Epithelial cell of proximal tubule (primary cell): Measurements from ENCODE around the gene MFN2. TPM values are rescaled to one million over a fixed set of nuclear protein-coding genes. Genes with fewer than 3 reads are reported as not detected.
A peak's percentile ranks its signal among the peaks of the same experiment; 100 is the strongest.

ENCODE experiments used
- DNase-seq: peaks from one replicate; pipeline ENCODE4 v3.0.0-alpha.2; 2011; ENCODE audit warnings: low read depth
- H3K4me3 ChIP-seq: 2 replicates; pipeline ENCODE4 v1.5.1; 2011; ENCODE audit warnings: low read depth, mild to moderate bottlenecking, low read length
- total RNA-seq: library from RNA; depleted of rRNA; stranded (reverse); fragments of >200 nt; gene quantifications from 2 replicates; pipeline ENCODE4 v1.2.3, GENCODE V29; 2015
- TF ChIP-seq, protein P1 (sequence below): conservative IDR thresholded peaks from 2 replicates; pipeline ENCODE4 v1.5.1; 2012; ENCODE audit warnings: low read depth, mild to moderate bottlenecking, low read length

Gene MFN2
- total RNA-seq, 1 donor from 2014 or later, result 53.6 TPM

DNA sequence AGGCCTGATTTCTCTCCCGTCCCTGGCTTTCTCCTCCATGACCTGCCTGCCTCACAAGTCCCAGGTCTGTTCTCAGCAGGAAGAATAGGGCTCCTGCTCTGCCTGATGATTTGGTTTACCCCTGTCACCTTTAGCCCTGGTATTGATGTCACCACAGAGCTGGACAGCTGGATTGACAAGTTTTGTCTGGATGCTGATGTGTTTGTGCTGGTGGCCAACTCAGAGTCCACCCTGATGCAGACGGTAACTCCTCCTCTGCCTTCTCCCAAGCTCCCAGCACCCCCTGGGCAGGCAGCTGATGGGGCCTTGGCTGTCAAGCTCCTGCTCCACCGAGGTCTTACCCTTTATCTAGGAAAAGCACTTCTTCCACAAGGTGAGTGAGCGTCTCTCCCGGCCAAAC is 18.4 kb downstream of the MFN2 start:
- DNase-seq, result no peak
- H3K4me3 ChIP-seq, result no peak overlapping the region
- TF ChIP-seq, protein P1, sequence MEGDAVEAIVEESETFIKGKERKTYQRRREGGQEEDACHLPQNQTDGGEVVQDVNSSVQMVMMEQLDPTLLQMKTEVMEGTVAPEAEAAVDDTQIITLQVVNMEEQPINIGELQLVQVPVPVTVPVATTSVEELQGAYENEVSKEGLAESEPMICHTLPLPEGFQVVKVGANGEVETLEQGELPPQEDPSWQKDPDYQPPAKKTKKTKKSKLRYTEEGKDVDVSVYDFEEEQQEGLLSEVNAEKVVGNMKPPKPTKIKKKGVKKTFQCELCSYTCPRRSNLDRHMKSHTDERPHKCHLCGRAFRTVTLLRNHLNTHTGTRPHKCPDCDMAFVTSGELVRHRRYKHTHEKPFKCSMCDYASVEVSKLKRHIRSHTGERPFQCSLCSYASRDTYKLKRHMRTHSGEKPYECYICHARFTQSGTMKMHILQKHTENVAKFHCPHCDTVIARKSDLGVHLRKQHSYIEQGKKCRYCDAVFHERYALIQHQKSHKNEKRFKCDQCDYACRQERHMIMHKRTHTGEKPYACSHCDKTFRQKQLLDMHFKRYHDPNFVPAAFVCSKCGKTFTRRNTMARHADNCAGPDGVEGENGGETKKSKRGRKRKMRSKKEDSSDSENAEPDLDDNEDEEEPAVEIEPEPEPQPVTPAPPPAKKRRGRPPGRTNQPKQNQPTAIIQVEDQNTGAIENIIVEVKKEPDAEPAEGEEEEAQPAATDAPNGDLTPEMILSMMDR, result no peak

DNA sequence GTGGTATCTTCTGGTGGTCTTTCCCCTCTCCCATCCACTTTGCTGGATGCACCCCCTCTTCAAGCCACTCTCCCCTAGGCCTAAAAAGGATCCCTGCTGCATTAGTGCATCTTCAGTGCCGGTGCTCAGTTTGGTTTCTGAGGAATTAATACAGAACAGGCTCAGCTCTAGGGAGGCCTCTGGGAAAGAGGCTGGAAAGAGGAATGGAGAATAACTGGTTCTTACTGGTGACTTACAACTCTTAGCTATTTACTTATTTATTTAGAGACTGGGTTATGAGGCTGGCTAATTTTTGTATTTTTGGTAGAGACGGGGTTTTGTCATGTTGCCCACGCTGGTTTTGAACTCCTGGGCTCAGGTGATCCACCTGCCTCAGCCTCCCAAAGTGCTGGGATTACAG is 19.0 kb downstream of the MFN2 start:
- H3K4me3 ChIP-seq, result no peak overlapping the region
- no peak for DNase-seq
- TF ChIP-seq, protein P1, result no peak

DNA sequence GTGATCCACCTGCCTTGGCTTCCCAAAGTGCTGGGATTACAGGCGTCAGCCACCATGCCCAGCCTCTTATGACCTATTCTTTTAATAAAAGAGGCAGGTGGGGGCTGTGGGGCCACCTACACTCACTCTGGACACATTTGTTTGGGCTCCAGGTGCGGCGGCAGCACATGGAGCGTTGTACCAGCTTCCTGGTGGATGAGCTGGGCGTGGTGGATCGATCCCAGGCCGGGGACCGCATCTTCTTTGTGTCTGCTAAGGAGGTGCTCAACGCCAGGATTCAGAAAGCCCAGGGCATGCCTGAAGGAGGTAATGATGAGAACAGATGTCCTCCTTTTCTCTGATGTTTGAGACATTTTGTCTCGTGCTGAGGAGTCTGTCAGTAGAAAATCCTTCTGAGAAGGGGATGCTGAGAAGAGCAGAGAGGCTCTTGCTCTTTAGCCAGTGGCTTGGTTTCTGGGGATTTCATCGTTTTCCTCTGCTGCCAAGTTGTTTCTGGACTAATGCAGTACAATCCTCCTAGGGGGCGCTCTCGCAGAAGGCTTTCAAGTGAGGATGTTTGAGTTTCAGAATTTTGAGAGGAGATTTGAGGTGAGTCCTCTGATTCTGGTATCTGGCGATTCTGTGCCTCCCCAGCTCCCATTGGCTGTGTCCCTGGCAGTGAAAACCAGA is 21.1 kb downstream of the MFN2 start:
- no peak overlapping the region for H3K4me3 ChIP-seq
- TF ChIP-seq, protein P1, result peak; percentile 55
- DNase-seq, result no peak

DNA sequence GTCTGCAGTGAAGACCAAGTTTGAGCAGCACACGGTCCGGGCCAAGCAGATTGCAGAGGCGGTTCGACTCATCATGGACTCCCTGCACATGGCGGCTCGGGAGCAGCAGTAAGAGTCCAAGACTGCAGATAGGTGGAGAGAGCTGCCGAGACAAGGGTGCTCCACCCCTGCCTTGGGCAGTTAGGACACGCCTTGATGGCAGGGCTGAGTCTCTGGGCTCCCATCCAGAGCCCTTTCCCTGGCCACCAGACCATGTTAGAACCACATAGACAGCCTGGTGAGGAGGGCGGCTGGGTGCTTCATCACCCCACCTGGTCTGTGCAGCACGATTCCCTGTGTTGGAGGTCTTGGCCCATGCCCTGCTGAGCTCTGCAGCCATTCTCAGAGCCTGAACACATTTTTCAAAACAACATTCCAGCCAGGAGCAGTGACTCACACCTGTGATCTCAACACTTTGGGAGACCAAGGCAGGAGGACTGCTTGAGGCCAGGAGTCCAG is 21.8 kb downstream of the MFN2 start:
- DNase-seq, result peak; percentile 18
- no peak overlapping the region for H3K4me3 ChIP-seq
- TF ChIP-seq, protein P1, result no peak

DNA sequence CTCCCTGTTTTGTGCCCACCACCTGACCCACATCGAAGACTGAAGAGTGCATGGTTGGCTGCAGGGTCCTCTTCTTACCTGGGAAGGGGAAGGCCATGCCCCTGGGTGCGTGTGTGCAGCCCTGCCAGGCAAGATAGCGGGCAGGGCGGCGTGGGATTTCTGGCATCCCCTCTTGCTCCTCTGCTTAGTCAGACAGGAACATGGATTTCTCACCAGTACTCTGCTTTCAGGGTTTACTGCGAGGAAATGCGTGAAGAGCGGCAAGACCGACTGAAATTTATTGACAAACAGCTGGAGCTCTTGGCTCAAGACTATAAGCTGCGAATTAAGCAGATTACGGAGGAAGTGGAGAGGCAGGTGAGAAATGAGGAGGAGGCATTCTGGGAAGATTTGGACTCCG is 23.5 kb downstream of the MFN2 start:
- TF ChIP-seq, protein P1, result no peak
- no peak overlapping the region for H3K4me3 ChIP-seq
- DNase-seq, result no peak

DNA sequence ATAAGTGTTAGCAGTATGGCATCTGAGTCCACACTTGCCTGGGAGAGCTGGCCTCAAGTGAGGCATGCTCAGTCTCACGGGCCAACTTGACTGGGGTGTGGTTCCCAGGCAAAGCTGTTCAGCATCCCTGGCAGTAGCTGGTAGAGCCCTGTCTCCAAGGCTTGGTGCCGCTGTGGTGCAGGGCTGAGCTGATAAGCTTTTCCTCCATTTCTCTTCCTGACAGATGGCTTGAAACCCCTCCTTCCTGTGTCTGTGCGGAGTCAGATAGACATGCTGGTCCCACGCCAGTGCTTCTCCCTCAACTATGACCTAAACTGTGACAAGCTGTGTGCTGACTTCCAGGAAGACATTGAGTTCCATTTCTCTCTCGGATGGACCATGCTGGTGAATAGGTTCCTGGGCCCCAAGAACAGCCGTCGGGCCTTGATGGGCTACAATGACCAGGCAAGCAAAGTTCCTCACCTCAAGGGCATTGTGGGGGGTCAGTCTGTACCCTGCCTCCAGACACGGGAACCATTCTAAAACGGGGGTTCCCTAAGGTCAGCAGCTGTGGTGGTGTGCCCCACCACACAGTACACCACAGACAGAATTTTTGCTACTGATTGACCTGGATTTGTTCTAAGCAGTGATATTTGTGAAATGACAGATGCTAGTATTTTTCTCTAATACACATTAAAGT is 25.4 kb downstream of the MFN2 start:
- DNase-seq, result no peak
- TF ChIP-seq, protein P1, result no peak
- no peak overlapping the region for H3K4me3 ChIP-seq
